Spinal cord (tissue), 10 donors: Measurements from ENCODE around the gene ARCN1. TPM values are rescaled to one million over a fixed set of nuclear protein-coding genes. Genes with fewer than 3 reads are reported as not detected.
"Not testable (repeated sequence)": the region's sequence is repeated elsewhere in the genome, so short reads cannot be mapped to it uniquely, and the experiment has no call there.

Source experiments
- DNase-seq, 6 donors: peaks; one replicate each; pipeline versions ENCODE4 v3.0.0 to v3.0.0-alpha.2; 2013 to 2015; ENCODE audit warnings: low spot score in 6 of 6, low read depth in 4 of 6
- H3K27ac ChIP-seq: one replicate; pipeline ENCODE4 v1.5.1; 2013; ENCODE audit warnings: low read depth, low read length, control low read depth
- H3K27me3 ChIP-seq: one replicate; pipeline ENCODE4 v1.6.1; 2013; ENCODE audit warnings: low read length; ENCODE audit not compliant: control insufficient read depth, insufficient read depth
- H3K36me3 ChIP-seq: one replicate; pipeline ENCODE4 v1.6.1; 2013; ENCODE audit warnings: low read length; ENCODE audit not compliant: control insufficient read depth, insufficient read depth
- H3K4me1 ChIP-seq: one replicate; pipeline ENCODE4 v1.6.1; 2013; ENCODE audit warnings: low read length; ENCODE audit not compliant: control insufficient read depth, insufficient read depth
- H3K4me3 ChIP-seq: one replicate; pipeline ENCODE4 v1.5.1; 2013; ENCODE audit warnings: low read depth, low read length, control low read depth
- H3K9me3 ChIP-seq: one replicate; pipeline ENCODE4 v1.6.1; 2013; ENCODE audit warnings: low read length; ENCODE audit not compliant: control insufficient read depth, insufficient read depth
- WGBS: methylation state at CpG from one replicate; pipeline ENCODE4 v1.1.5; 2013; ENCODE audit warnings: missing lambda C conversion rate; ENCODE audit not compliant: insufficient coverage; 5-methylcytosine and 5-hydroxymethylcytosine counted together
- polyA plus RNA-seq, 2 donors: library from polyadenylated mRNA; unstranded; fragments of 120-200 nt; gene quantifications; one replicate each; pipeline ENCODE4 v1.2.1, GENCODE V29; 2013; ENCODE audit not compliant: insufficient read length in 2 of 2
- total RNA-seq, 2 donors: library from RNA; depleted of rRNA in 1 of 2; stranded (reverse); fragments of 120-200 nt in 1 of 2; fragments of >200 nt in 1 of 2; gene quantifications; one replicate each; pipeline versions ENCODE4 v1.2.3 to v1.2.4, GENCODE V29; 2013 to 2014
- donor health status: healthy.

ARCN1 gene
- total and polyA plus RNA-seq, 4 donors: 98.4 to 131 (median 118) TPM

DNA sequence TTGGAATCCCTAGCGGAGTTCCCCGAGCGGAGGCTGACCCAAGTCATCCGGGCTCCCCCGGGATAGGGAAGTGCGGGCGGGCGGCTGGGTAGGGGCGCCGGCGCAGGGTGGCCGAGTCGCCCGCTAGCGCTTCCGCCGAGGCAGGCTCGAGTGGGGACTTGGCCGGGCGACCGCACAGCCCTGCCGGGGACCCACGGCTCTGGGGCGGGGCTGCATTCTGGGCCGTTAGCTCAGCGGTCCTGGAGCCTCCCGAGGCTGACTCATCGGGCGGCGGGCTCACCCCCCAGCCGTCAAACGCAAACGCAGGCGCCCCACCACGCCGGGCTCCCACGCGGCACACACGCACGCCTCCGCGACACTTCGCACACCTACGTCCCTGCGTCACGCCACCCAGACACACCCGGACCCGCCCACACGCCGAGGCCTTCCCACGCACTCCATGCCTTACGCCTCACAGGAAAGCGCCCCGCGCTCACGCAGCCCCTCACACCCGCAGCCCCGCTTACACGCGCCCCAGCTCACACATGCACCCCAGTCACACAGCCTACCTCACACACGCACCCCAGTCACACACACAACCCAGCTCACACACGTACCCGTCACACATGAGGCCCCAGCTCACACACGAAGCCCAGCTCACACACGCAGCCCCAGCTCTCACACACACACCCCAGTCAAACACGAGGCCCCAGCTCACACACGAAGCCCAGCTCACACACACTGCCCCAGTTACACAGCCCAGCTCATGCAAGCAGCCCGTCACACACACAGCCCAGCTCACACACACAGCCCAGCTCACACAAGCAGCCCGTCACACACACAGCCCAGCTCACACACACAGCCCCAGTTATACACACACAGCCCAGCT, 36.4 kb downstream of the ARCN1 start:
- peaks cover 11% of the 10 kb centered on the region for H3K27me3 ChIP-seq
- peak in 2 of 6 donors; percentile 77 to 91 for DNase-seq
- 12% methylated on average over 69 of the region's 69 CpGs for WGBS
- H3K9me3 ChIP-seq: no peaks in the 10 kb centered on the region
- H3K36me3 ChIP-seq: peaks cover 9% of the 10 kb centered on the region
- H3K27ac ChIP-seq: peak overlapping the region; percentile 96
- H3K4me3 ChIP-seq: peak overlapping the region; percentile 83
- H3K4me1 ChIP-seq: peaks cover 77% of the 10 kb centered on the region

DNA sequence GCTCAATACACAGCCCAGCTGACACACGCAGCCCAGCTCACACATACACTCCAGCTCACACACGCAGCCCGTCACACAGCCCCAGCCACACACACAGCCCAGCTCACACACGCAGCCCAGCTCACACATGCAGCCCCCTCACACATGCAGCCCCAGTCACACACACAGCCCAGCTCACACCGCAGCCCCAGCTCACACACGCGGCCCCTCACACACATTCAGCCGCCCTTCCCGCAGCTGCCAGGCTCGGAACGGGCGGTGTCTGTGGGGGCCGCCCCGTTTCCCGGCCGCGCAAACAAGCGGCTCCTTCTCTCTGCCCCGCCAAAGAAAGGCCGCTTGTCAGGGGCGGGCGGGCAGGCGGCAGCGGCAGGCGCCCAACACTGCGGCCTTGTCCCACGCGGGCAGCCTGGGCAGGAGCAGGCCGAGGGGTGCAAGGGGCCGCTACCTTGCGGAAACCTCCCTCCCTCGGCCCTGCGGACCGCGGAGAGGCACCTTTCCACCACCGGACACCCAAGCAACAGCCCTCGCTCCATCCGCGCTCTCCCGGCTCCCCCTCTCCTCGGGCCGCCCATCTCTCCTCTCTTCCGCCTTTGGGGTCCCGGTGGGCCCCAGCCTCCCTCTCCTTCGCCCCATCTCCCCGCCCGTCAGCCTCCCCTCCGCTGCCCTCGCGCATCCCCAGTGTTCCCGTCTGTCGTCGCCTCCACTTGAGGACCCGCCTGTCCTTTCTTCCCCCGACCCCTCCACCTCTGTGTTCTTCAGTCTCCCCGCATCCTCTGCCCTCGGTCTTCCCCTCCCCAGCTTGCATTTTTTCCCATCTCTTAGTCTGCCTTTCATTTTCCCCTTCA, 37.4 kb downstream of the ARCN1 start:
- H3K9me3 ChIP-seq: no peaks in the 10 kb centered on the region
- peak in 2 of 6 donors; percentile 66 to 81 for DNase-seq
- H3K4me3 ChIP-seq: peak overlapping the region; percentile 83
- H3K4me1 ChIP-seq: peaks cover 84% of the 10 kb centered on the region
- peaks cover 11% of the 10 kb centered on the region for H3K27me3 ChIP-seq
- peaks cover 16% of the 10 kb centered on the region for H3K36me3 ChIP-seq
- 26% methylated on average over 57 of the region's 57 CpGs for WGBS
- H3K27ac ChIP-seq: peak overlapping the region; percentile 96

DNA sequence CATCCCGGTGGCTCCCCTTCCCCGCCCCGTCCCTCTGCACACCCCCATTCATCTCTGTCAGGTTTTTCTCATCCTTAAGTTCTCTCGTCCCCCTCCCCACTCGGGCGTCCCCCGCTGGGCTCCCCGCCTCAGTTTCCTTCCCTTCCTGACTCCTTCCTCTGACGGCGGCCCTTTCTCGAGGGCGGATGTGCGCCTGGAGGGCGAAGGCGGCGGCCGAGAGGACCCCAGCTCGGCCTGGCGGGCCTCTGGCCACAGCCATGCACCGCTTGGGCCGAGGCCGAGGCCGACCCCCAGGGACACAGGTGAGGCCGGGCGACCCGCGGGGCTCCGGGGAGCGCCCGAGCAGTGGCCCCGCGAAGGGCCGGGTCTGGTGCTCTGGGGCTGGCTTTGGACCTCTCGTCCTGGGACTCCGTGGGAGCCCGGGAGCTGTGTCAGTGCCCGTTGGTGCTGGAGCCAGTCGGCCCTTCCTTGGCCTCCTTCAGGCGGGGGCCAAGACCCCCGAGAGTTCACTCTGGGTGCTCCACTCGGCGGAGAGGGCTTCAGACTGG, 38.1 kb downstream of the ARCN1 start:
- peaks cover 11% of the 10 kb centered on the region for H3K27me3 ChIP-seq
- no peak for DNase-seq
- peaks cover 20% of the 10 kb centered on the region for H3K36me3 ChIP-seq
- peak overlapping the region; percentile 83 for H3K4me3 ChIP-seq
- WGBS: 20% methylated on average over 42 of the region's 42 CpGs
- H3K27ac ChIP-seq: peak overlapping the region; percentile 96
- peaks cover 81% of the 10 kb centered on the region for H3K4me1 ChIP-seq
- no peaks in the 10 kb centered on the region for H3K9me3 ChIP-seq

DNA sequence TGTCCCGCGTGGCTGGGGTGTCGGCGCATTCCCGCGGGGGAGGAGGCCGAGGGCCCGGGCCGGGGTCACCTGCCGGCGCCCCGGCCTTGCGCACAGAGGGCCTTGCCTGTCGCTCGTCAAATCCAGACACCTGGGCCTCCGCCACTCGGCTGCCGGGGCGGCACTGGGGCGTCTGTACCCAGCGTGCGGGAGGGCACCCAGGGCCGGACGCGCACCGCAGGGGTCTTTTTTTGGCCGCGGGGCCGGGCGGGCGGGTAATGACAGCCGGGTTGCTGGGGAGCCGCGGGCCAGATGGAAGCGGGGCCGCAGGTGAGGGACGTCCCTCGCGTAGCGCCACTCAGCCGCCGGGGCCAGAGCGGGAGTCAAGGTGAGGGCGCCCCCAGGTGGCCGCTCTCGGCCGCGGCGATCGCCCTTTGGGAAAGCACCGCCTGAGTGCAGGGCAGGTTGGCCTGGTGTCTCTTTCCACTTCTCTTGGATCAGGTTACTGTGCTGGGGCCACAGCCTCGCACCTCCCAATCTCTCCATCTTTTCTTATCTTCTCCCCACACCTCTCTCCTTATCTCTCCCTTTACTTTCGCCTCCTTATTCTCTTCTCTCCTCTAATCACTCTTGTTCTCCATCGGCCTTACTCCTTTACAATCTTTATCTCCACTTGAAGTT, 38.7 kb downstream of the ARCN1 start:
- peak in 2 of 6 donors; percentile 61 to 74 for DNase-seq
- Histone ChIP-seq H3K9me3 (no peaks in the 10 kb centered on the region), H3K36me3 (peaks cover 26% of the 10 kb centered on the region), H3K4me1 (peaks cover 79% of the 10 kb centered on the region), H3K27me3 (peaks cover 11% of the 10 kb centered on the region), H3K4me3 (peak overlapping the region; percentile 83), H3K27ac (peak overlapping the region; percentile 57)
- 11% methylated on average over 52 of the region's 54 CpGs for WGBS

DNA sequence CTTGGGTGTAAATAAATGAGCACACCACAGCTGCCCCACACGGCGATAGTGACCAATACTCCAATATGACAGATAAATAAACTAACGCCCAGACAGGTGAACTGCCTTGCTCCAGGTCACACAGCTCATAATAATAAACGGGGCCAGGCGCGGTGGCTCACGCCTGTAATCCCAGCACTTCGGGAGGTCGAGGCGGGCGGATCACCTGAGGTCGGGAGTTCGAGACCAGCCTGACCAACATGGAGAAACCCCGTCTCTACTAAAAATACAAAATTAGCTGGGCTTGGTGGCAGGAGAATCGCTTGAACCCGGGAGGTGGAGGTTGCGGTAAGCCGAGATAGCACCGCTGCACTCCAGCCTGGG, 39.2 kb downstream of the ARCN1 start:
- Histone ChIP-seq H3K27ac (peak overlapping the region; percentile 57), H3K4me3 (peak overlapping the region; percentile 29), H3K36me3 (peaks cover 30% of the 10 kb centered on the region), H3K4me1 (peaks cover 79% of the 10 kb centered on the region), H3K27me3 (peaks cover 11% of the 10 kb centered on the region)
- 73% methylated on average over 3 of the region's 19 CpGs for WGBS
- not testable (repeated sequence) for H3K9me3 ChIP-seq, DNase-seq

DNA sequence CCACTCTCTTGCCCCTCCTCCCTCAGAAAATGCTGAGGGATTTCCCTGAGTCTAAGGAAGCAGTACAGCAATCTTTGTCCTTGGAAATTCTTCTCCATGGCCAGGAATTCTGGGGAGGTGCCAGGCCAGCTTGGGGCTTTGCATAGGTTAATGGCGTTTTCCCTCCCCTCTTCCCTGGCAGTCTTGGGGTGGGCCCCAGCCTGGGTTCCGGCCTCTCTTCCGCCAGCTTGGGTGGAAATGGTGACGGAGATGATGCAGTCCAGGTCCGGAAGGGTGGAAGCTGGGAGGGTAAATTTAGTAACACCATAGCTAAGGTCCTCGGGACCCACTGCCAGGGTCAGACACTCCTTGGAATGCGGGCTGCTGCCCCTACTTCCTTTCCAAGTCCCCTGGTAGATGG, 40.2 kb downstream of the ARCN1 start:
- DNase-seq: peak in 2 of 6 donors; percentile 22 to 47
- Histone ChIP-seq H3K27me3 (peaks cover 11% of the 10 kb centered on the region), H3K36me3 (peaks cover 33% of the 10 kb centered on the region), H3K4me1 (peaks cover 79% of the 10 kb centered on the region), H3K4me3 (no peak overlapping the region), H3K27ac (peak overlapping the region; percentile 71), H3K9me3 (no peaks in the 10 kb centered on the region)
- 55% methylated on average over 2 of the region's 7 CpGs for WGBS

DNA sequence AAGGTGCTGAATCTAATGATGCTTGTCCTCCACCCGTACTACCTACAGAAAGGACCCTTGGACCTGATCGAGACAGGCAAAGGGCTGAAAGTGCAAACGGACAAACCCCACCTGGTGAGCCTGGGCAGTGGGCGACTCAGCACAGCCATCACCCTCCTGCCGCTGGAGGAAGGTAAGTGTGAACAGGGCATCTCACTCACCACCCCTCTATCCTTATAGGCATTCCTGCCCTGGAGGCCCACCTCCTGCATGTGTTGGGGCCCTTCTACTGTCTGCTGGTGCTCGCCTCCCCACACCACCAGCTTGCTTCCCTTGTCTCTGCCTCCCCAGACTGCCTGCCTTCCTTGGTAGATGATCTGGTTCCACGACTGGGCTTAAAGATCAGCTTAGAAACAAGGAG, 42.3 kb downstream of the ARCN1 start:
- H3K9me3 ChIP-seq: no peaks in the 10 kb centered on the region
- peaks cover 11% of the 10 kb centered on the region for H3K27me3 ChIP-seq
- H3K4me3 ChIP-seq: no peak overlapping the region
- peaks cover 27% of the 10 kb centered on the region for H3K36me3 ChIP-seq
- peaks cover 80% of the 10 kb centered on the region for H3K4me1 ChIP-seq
- H3K27ac ChIP-seq: no peak overlapping the region
- 92% methylated on average over 2 of the region's 7 CpGs for WGBS
- DNase-seq: no peak

DNA sequence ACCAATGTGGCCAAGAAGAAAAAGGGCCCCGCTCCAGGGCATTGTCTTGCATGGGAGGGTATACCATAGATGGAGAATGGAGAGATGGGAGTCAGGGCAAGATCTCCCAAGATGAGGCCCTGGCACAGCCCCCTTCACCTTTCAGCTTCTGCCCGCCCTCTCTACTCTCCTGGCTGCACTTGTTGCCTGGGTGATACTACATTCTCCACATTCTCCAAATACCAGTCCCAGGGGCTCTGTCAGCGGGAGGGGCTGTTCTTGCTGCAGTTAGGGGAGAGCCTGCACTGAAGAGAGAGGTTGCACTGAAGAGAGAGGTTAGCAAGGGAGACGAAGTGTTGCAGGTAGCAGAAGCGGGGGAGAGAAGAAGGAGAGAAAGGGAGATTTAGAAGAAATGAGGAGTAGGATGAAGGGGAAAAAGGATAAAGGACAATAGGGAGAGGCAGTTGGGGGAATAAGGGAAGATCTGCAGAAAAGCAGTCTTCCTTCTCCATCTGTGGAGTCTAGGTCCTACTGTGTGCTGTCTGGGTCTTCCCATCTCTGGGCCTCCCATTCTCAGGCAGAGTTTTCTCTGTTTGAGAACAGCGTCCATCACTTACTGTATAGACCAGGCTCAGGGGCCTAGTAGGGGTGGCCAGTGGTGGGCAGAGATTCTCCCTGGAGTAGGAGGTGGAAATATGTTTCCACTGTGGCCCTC, 43.2 kb downstream of the ARCN1 start:
- Histone ChIP-seq H3K4me3 (no peak overlapping the region), H3K4me1 (peaks cover 82% of the 10 kb centered on the region), H3K36me3 (peaks cover 30% of the 10 kb centered on the region), H3K27ac (peak overlapping the region; percentile 20), H3K27me3 (peaks cover 11% of the 10 kb centered on the region), H3K9me3 (no peaks in the 10 kb centered on the region)
- WGBS: 44% methylated on average over 4 of the region's 6 CpGs
- peak in 2 of 6 donors; percentile 21 to 44 for DNase-seq
